B cell (primary cell): ENCODE results near the gene TMEM203. TPM values are rescaled to one million over a fixed set of nuclear protein-coding genes. Genes with fewer than 3 reads are reported as not detected.

ENCODE experiments used
- ATAC-seq: fragments of 200-7000 bp; cut with Tn5 transposase; one replicate; pipeline ENCODE4 v1.10.0; 2021; ENCODE audit warnings: low read depth, mild to moderate bottlenecking, moderate number of reproducible peaks, moderate library complexity
- CTCF ChIA-PET: fragments of 350-600 bp; sonication (Branson Sonifier 250); formaldehyde crosslinking; loops from one replicate; lab custom pipeline; 2021; ENCODE audit warnings: antibody characterized with exemption, inconsistent platforms; lab: Charles Lee
- POLR2A ChIA-PET: fragments of 350-600 bp; sonication (Branson Sonifier 250); formaldehyde crosslinking; loops from one replicate; lab custom pipeline; 2021; ENCODE audit warnings: antibody characterized with exemption; lab: Charles Lee
- DNase-seq: peaks from one replicate; pipeline ENCODE4 v3.0.0; 2013
- H2AFZ ChIP-seq: 2 replicates; pipeline ENCODE4 v1.6.1; 2012; ENCODE audit warnings: mild to moderate bottlenecking, low read depth, low read length; ENCODE audit not compliant: insufficient read depth, poor library complexity, severe bottlenecking
- H3K27ac ChIP-seq, 2 donors: 1 replicate in 1 of 2; 2 replicates in 1 of 2; pipeline ENCODE4 v1.5.1; 2012 to 2013; ENCODE audit warnings: low read length in 2 of 2, mild to moderate bottlenecking in 2 of 2, moderate library complexity in 1 of 2
- H3K27me3 ChIP-seq, 4 experiments: fragments of 200-600 bp in 1 of 4; sonication (generic) in 1 of 4; replicated peaks in 1 of 4; 1 replicate in 2 of 4; 2 replicates in 2 of 4; pipeline versions ENCODE4 v1.6.1 to v1.7.0; 2013 to 2016; ENCODE audit warnings: low read length in 3 of 4, mild to moderate bottlenecking in 2 of 4, mixed read lengths in 1 of 4, moderate library complexity in 1 of 4; ENCODE audit not compliant: insufficient read depth in 4 of 4, control insufficient read depth in 3 of 4; ENCODE audit errors: control extremely low read depth in 1 of 4
- H3K36me3 ChIP-seq, 2 experiments: replicated peaks in 1 of 2; 1 replicate in 1 of 2; 2 replicates in 1 of 2; pipeline versions ENCODE4 v1.6.1 to v1.7.1; 2013; ENCODE audit warnings: low read length in 1 of 2; ENCODE audit not compliant: insufficient read depth in 2 of 2, control insufficient read depth in 1 of 2; ENCODE audit errors: control extremely low read depth in 1 of 2, extremely low read depth in 1 of 2
- H3K4me1 ChIP-seq, 2 donors: fragments of 200-600 bp in 1 of 2; sonication (generic) in 1 of 2; 1 replicate in 1 of 2; 2 replicates in 1 of 2; pipeline versions ENCODE4 v1.5.1 to v1.6.1; 2013 to 2017; ENCODE audit warnings: low read length in 2 of 2; ENCODE audit not compliant: control insufficient read depth in 2 of 2, insufficient read depth in 2 of 2
- H3K4me2 ChIP-seq: replicated peaks from 2 replicates; pipeline ENCODE3; 2012; ENCODE audit warnings: mild to moderate bottlenecking, low read depth, low read length; ENCODE audit not compliant: poor library complexity, severe bottlenecking
- H3K4me3 ChIP-seq, 5 experiments: fragments of 200-600 bp in 1 of 5; sonication (generic) in 1 of 5; 1 replicate in 3 of 5; 2 replicates in 2 of 5; pipeline versions ENCODE4 v1.5.1 to v1.7.0; 2011 to 2016; ENCODE audit warnings: low read length in 4 of 5, mild to moderate bottlenecking in 4 of 5, low read depth in 2 of 5, control low read depth in 1 of 5, moderate library complexity in 1 of 5; ENCODE audit not compliant: insufficient read depth in 1 of 5; ENCODE audit errors: control extremely low read depth in 1 of 5, extremely low read depth in 1 of 5
- H3K79me2 ChIP-seq: fragments of 200-600 bp; sonication (generic); one replicate; pipeline ENCODE4 v1.6.0; 2016; ENCODE audit warnings: low read length; ENCODE audit not compliant: control insufficient read depth, insufficient read depth
- H3K9ac ChIP-seq: fragments of 200-600 bp; sonication (generic); 2 replicates; pipeline ENCODE4 v1.6.1; 2017; ENCODE audit warnings: mild to moderate bottlenecking, low read length, moderate library complexity
- H3K9me3 ChIP-seq, 3 donors: one replicate each; pipeline versions ENCODE4 v1.6.1 to v1.7.1; 2013; ENCODE audit warnings: low read length in 2 of 3; ENCODE audit not compliant: control insufficient read depth in 2 of 3, insufficient read depth in 1 of 3; ENCODE audit errors: control extremely low read depth in 1 of 3
- H4K20me1 ChIP-seq: 2 replicates; pipeline ENCODE4 v1.6.0; 2012; ENCODE audit warnings: mild to moderate bottlenecking, low read length; ENCODE audit not compliant: insufficient read depth, control insufficient read depth, poor library complexity, severe bottlenecking
- H3K27ac Mint-ChIP-seq: one replicate; pipeline ENCODE4 v1.8.0; 2021; ENCODE audit warnings: mixed read lengths
- H3K27me3 Mint-ChIP-seq: one replicate; pipeline ENCODE4 v1.8.0; 2021; ENCODE audit warnings: mixed read lengths
- H3K4me1 Mint-ChIP-seq: one replicate; pipeline ENCODE4 v1.8.0; 2021; ENCODE audit warnings: mixed read lengths
- H3K4me3 Mint-ChIP-seq: one replicate; pipeline ENCODE4 v1.8.0; 2021; ENCODE audit warnings: mixed read lengths
- H3K9me3 Mint-ChIP-seq: one replicate; pipeline ENCODE4 v1.8.0; 2022; ENCODE audit warnings: mixed read lengths; ENCODE audit not compliant: insufficient read depth
- EZH2 ChIP-seq: IDR thresholded peaks from 2 replicates; pipeline ENCODE4 v1.6.1; 2012; ENCODE audit warnings: borderline replicate concordance, low read depth, mild to moderate bottlenecking, moderate library complexity, low read length; ENCODE audit not compliant: insufficient read depth, poor library complexity, severe bottlenecking
- WGBS: methylation state at CpG from one replicate; pipeline ENCODE4 v1.1.5; 2013; ENCODE audit warnings: missing lambda C conversion rate; ENCODE audit not compliant: insufficient coverage; 5-methylcytosine and 5-hydroxymethylcytosine counted together
- intact Hi-C: fragments of 100-400 bp; cut with micrococcal nuclease; formaldehyde crosslinking; loops from one replicate; pipeline ENCODE4 v1.10.0; 2022
- polyA plus RNA-seq: library from polyadenylated mRNA; depleted of rRNA; stranded (reverse); fragments of >200 nt; gene quantifications from 2 replicates; pipeline ENCODE4 v1.2.3, GENCODE V29; 2012
- total RNA-seq, 2 donors: library from RNA; stranded (reverse); fragments of 120-200 nt in 1 of 2; gene quantifications; 1 replicate in 1 of 2; 2 replicates in 1 of 2; pipeline versions ENCODE4 v1.2.3 to v1.2.4, GENCODE V29; 2013 to 2022
- TF ChIP-seq, protein P1 (sequence below): fragments of 200-600 bp; IDR thresholded peaks from one replicate; pipeline ENCODE4 v1.8.0; 2022; ENCODE audit warnings: antibody characterized with exemption, mild to moderate bottlenecking

Gene TMEM203
- total and polyA plus RNA-seq, 2 donors (not counting 1 experiment from before 2014, with no cell fraction given) = 20.6 to 35.7 TPM

DNA sequence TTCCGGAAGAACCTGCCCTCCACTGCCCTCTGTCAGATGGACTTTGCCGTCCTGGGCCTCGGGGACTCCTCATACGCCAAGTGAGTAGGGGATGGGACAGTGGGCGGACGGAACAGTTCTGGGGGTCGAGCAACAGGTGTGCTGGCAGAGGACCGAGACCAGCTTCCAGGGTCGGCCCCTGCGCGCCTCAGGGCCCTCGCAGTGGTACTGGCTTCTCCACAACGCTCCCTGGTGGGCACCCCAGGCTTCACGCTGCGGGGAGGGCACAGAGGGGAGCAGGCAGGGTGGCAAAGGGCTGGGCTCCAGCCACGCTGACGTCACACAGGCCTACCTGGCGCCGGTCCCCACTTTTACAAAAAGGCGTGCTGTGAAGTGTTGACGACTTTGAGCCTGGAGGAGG lies 7.1 kb upstream of the TMEM203 start:
- DNase-seq (no peak), ATAC-seq (no peak)
- CTCF ChIA-PET = no interaction called here
- no peaks in the 10 kb centered on the region for H3K27me3 ChIP-seq
- no peaks in the 10 kb centered on the region for H3K4me1 ChIP-seq
- H3K9ac ChIP-seq = no peak overlapping the region
- Mint-ChIP-seq H3K27ac (no peak overlapping the region), H3K27me3 (no peaks in the 10 kb centered on the region), H3K4me1 (peaks cover 1% of the 10 kb centered on the region), H3K4me3 (no peak overlapping the region), H3K9me3 (no peaks in the 10 kb centered on the region)
- H3K9me3 ChIP-seq = no peaks in the 10 kb centered on the region
- H3K4me3 ChIP-seq = no peak overlapping the region
- H4K20me1 ChIP-seq = no peaks in the 10 kb centered on the region
- TF ChIP-seq, protein P1, sequence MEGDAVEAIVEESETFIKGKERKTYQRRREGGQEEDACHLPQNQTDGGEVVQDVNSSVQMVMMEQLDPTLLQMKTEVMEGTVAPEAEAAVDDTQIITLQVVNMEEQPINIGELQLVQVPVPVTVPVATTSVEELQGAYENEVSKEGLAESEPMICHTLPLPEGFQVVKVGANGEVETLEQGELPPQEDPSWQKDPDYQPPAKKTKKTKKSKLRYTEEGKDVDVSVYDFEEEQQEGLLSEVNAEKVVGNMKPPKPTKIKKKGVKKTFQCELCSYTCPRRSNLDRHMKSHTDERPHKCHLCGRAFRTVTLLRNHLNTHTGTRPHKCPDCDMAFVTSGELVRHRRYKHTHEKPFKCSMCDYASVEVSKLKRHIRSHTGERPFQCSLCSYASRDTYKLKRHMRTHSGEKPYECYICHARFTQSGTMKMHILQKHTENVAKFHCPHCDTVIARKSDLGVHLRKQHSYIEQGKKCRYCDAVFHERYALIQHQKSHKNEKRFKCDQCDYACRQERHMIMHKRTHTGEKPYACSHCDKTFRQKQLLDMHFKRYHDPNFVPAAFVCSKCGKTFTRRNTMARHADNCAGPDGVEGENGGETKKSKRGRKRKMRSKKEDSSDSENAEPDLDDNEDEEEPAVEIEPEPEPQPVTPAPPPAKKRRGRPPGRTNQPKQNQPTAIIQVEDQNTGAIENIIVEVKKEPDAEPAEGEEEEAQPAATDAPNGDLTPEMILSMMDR = no peak
- intact Hi-C loops = no loop called here
- H3K79me2 ChIP-seq = peaks cover 4% of the 10 kb centered on the region
- H3K4me2 ChIP-seq = no peak overlapping the region
- H2AFZ ChIP-seq = no peak overlapping the region
- POLR2A ChIA-PET = no interaction called here
- H3K36me3 ChIP-seq = no peaks in the 10 kb centered on the region
- H3K27ac ChIP-seq = no peak overlapping the region
- WGBS = 93% methylated on average over 21 of the region's 21 CpGs

- 87% methylated on average over 13 of the region's 13 CpGs for WGBS
- Mint-ChIP-seq H3K27me3 (no peaks in the 10 kb centered on the region), H3K9me3 (no peaks in the 10 kb centered on the region), H3K4me1 (peaks cover 11% of the 10 kb centered on the region), H3K4me3 (no peak overlapping the region), H3K27ac (no peak overlapping the region)
- ChIA-PET CTCF (no interaction called here), POLR2A (no interaction called here)
- no peak overlapping the region for H3K4me2 ChIP-seq
- TF ChIP-seq, protein P1 = no peak
- no peak for TF ChIP-seq EZH2
- H2AFZ ChIP-seq = no peak overlapping the region
- H3K9me3 ChIP-seq = no peaks in the 10 kb centered on the region
- H3K36me3 ChIP-seq = no peaks in the 10 kb centered on the region
- no peaks in the 10 kb centered on the region for H3K27me3 ChIP-seq
- peaks cover 14% of the 10 kb centered on the region for H3K79me2 ChIP-seq
- intact Hi-C loops = no loop called here
- peaks cover 6 to 9% of the 10 kb centered on the region in 2 donors for H3K4me1 ChIP-seq
- no peak overlapping the region for H3K9ac ChIP-seq
- ATAC-seq (no peak), DNase-seq (no peak)
- no peak overlapping the region for H3K4me3 ChIP-seq
- H4K20me1 ChIP-seq = peaks cover 9% of the 10 kb centered on the region
- H3K27ac ChIP-seq = no peak overlapping the region
These were observed 6.1 kb upstream of the TMEM203 start for GRCh38 chr9:137211532-137211931.
